Stomach (tissue), 4 donors: Measurements from ENCODE around the gene OR5A2.

Experiments used
- CTCF ChIP-seq, 7 experiments: fragments of 450-650 bp in 4 of 7; fragments of 200-600 bp in 3 of 7; sonication (generic) in 3 of 7; IDR thresholded peaks; one replicate each; pipeline ENCODE4 v1.5.1; 2016 to 2019; ENCODE audit warnings: antibody characterized with exemption in 7 of 7, control low read depth in 2 of 7, mild to moderate bottlenecking in 1 of 7
- EP300 ChIP-seq: sonication (generic); formaldehyde crosslinking; IDR thresholded peaks from one replicate; pipeline ENCODE4 v1.6.1; 2017; ENCODE audit warnings: antibody characterized with exemption
- POLR2A ChIP-seq, 4 donors: fragments of 450-650 bp; IDR thresholded peaks; one replicate each; pipeline ENCODE4 v1.6.1; 2016; ENCODE audit warnings: antibody characterized with exemption in 4 of 4, control low read depth in 2 of 4, mild to moderate bottlenecking in 1 of 4, moderate library complexity in 1 of 4

DNA sequence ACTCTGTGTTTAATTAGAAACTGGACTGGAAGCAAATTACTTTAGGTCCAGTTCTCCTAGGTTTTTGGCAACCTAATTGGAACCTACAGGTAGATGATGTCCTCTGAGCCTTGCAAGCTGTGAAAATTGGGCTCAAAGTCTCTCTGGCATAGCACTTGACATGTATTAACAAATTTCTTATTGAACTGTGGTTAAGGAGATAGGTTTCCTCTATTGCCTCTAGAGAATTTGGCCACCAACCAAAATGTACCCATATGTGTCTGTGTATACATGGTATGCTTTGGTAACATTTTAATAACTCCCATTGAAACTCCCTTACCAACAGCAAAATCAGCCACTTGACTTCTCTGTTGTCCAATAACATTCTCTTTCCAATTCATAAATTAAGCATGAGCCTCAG lies 46.8 kb upstream of the OR5A2 start, which contains the start of gene OR4D10:
- TF ChIP-seq CTCF (IDR thresholded peaks at IDR 0.05) (no peak), POLR2A (IDR thresholded peaks at IDR 0.05) (no peak), EP300 (no peak)
